ENCODE measurements around the gene KCNH8.

Gene KCNH8

GRCh38 chr3:19250959-19251610 is 102.8 kb downstream of the KCNH8 start:
- peak; percentile 50 for DNase-seq (ENCODE audit: low spot score)

GRCh38 chr3:19254189-19254588 is 105.9 kb downstream of the KCNH8 start:
- no peak for DNase-seq (ENCODE audit: low spot score)

GRCh38 chr3:19254784-19255338 is 106.6 kb downstream of the KCNH8 start:
- no peak for DNase-seq (ENCODE audit: low spot score)

- DNase-seq (ENCODE audit: low spot score): no peak
Observed at GRCh38 chr3:19256313-19256712, 108.0 kb downstream of the KCNH8 start.

GRCh38 chr3:19263606-19264005 is 115.3 kb downstream of the KCNH8 start:
- no peak for DNase-seq (ENCODE audit: low spot score)

GRCh38 chr3:19264424-19264823 is 116.1 kb downstream of the KCNH8 start:
- DNase-seq (ENCODE audit: low spot score): no peak

GRCh38 chr3:19267040-19267439 is 118.7 kb downstream of the KCNH8 start:
- DNase-seq (ENCODE audit: low spot score): no peak

GRCh38 chr3:19270481-19270880 is 122.2 kb downstream of the KCNH8 start:
- DNase-seq (ENCODE audit: low spot score): no peak

GRCh38 chr3:19272296-19272695 is 124.0 kb downstream of the KCNH8 start:
- DNase-seq (ENCODE audit: low spot score): no peak

GRCh38 chr3:19273091-19273490 is 124.8 kb downstream of the KCNH8 start:
- no peak for DNase-seq (ENCODE audit: low spot score)

GRCh38 chr3:19274576-19274975 is 126.3 kb downstream of the KCNH8 start:
- DNase-seq (ENCODE audit: low spot score): no peak

GRCh38 chr3:19284974-19285373 is 136.7 kb downstream of the KCNH8 start:
- DNase-seq (ENCODE audit: low spot score): no peak

GRCh38 chr3:19293295-19293694 is 145.0 kb downstream of the KCNH8 start:
- no peak for DNase-seq (ENCODE audit: low spot score)

- DNase-seq (ENCODE audit: low spot score): no peak
Observed at GRCh38 chr3:19295208-19295607, 146.9 kb downstream of the KCNH8 start.

GRCh38 chr3:19331931-19332330 is 183.6 kb downstream of the KCNH8 start:
- DNase-seq (ENCODE audit: low spot score): no peak

GRCh38 chr3:19334120-19334519 is 185.8 kb downstream of the KCNH8 start:
- no peak for DNase-seq (ENCODE audit: low spot score)

- DNase-seq (ENCODE audit: low spot score): no peak
Observed at GRCh38 chr3:19338769-19339168, 190.5 kb downstream of the KCNH8 start.

- no peak for DNase-seq (ENCODE audit: low spot score)
Observed at GRCh38 chr3:19342389-19342788, 194.1 kb downstream of the KCNH8 start.

GRCh38 chr3:19346759-19347158 is 198.4 kb downstream of the KCNH8 start:
- DNase-seq (ENCODE audit: low spot score): peak; percentile 48

- no peak for DNase-seq (ENCODE audit: low spot score)
Observed at GRCh38 chr3:19347671-19348070, 199.4 kb downstream of the KCNH8 start.

GRCh38 chr3:19348500-19348899 is 200.2 kb downstream of the KCNH8 start:
- DNase-seq (ENCODE audit: low spot score): no peak

- no peak for DNase-seq (ENCODE audit: low spot score)
Observed at GRCh38 chr3:19348941-19349564, 200.7 kb downstream of the KCNH8 start.

- DNase-seq (ENCODE audit: low spot score): no peak
Observed at GRCh38 chr3:19357947-19358346, 209.6 kb downstream of the KCNH8 start.

GRCh38 chr3:19363071-19363470 is 214.8 kb downstream of the KCNH8 start:
- DNase-seq (ENCODE audit: low spot score): no peak

All from globus pallidus (tissue), 1 donor.